Pancreas (tissue), 10 donors: Measurements from ENCODE around the gene ST8SIA6. TPM values are rescaled to one million over a fixed set of nuclear protein-coding genes. Genes with fewer than 3 reads are reported as not detected.

Experiments
- ATAC-seq, 4 donors: fragments of 200-7000 bp; cut with Tn5 transposase; one replicate each; pipeline versions ENCODE4 v1.8.0 to v1.9.1; 2020; ENCODE audit warnings: mild to moderate bottlenecking in 4 of 4, moderate library complexity in 4 of 4
- DNase-seq, 6 donors: peaks; one replicate each; pipeline ENCODE4 v3.0.0-alpha.2; 2020
- FAIRE-seq: peaks from 2 replicates; lab custom pipeline; 2012; peaks lifted over from hg19 to GRCh38; lab: Jason Lieb, UNC
- H3K27ac ChIP-seq, 4 donors: fragments of 200-600 bp; sonication (generic); 1 replicate in 3 of 4; 2 replicates in 1 of 4; pipeline versions ENCODE4 v1.5.0 to v1.8.0; 2020
- H3K27me3 ChIP-seq, 4 donors: fragments of 200-600 bp; one replicate each; pipeline ENCODE4 v1.8.0; 2021
- H3K36me3 ChIP-seq, 3 donors: fragments of 200-600 bp; sonication (generic) in 1 of 3; one replicate each; pipeline versions ENCODE4 v1.5.0 to v1.8.0; 2020 to 2021
- H3K4me1 ChIP-seq, 3 donors: fragments of 200-600 bp; one replicate each; pipeline ENCODE4 v1.8.0; 2021
- H3K4me3 ChIP-seq, 4 donors: fragments of 200-600 bp; sonication (generic) in 2 of 4; one replicate each; pipeline versions ENCODE4 v1.5.0 to v1.8.0; 2020 to 2021
- H3K9me3 ChIP-seq, 4 donors: fragments of 200-600 bp; one replicate each; pipeline ENCODE4 v1.8.0; 2021
- WGBS, 2 donors: extraction: QIAGEN DNeasy Blood & Tissue Kit; methylation state at CpG; one replicate each; pipeline ENCODE4 v1.1.7; 2013; 5-methylcytosine and 5-hydroxymethylcytosine counted together
- intact Hi-C, 3 donors: fragments of 100-400 bp; cut with DNase I; formaldehyde crosslinking; loops; one replicate each; pipeline versions ENCODE4 v1.11.1 to v1.14.2; 2022
- polyA plus RNA-seq, 2 donors: library from polyadenylated mRNA; stranded (reverse); fragments of 200-250 nt; gene quantifications; one replicate each; pipeline ENCODE4 v1.2.3, GENCODE V29; 2013
- total RNA-seq, 6 donors: library from RNA; stranded (reverse); fragmentation: NEBNext Ultra II Directional in 4 of 6; extraction: Animal tissue kit (Norgen Biotek cat#: 25700) in 4 of 6; gene quantifications; one replicate each; pipeline versions ENCODE4 v1.2.1 to v1.2.4, GENCODE V29; 2021 to 2023
- TF ChIP-seq, protein P1 (sequence below), 4 donors: fragments of 200-600 bp; sonication (generic) in 3 of 4; IDR thresholded peaks; one replicate each; pipeline versions ENCODE4 v1.5.0 to v1.8.0; 2021; ENCODE audit warnings: antibody characterized with exemption in 4 of 4
- donor health status: healthy with polysubstance abuse.
- donor health status: DM: no; HTN: no; CAD: no; lungs with moderate emphysema.
- donor health status: DM: no; HTN: no; CAD: no.
- donor health status: control.
- donor health status: control.
- donor health status: Bipolar disorder and iron deficiency.
- donor health status: DM: yes; HTN: yes; CAD: no.
- donor health status: DM: no; HTN: no; CAD: no.
- donor health status: DM: no; HTN: no; CAD: no.
- donor health status: DM: yes; HTN: yes; CAD: no.

The ST8SIA6 gene
- total and polyA plus RNA-seq, 8 donors = 0.08 to 0.15 (median 0.12) TPM; not detected in 4

DNA sequence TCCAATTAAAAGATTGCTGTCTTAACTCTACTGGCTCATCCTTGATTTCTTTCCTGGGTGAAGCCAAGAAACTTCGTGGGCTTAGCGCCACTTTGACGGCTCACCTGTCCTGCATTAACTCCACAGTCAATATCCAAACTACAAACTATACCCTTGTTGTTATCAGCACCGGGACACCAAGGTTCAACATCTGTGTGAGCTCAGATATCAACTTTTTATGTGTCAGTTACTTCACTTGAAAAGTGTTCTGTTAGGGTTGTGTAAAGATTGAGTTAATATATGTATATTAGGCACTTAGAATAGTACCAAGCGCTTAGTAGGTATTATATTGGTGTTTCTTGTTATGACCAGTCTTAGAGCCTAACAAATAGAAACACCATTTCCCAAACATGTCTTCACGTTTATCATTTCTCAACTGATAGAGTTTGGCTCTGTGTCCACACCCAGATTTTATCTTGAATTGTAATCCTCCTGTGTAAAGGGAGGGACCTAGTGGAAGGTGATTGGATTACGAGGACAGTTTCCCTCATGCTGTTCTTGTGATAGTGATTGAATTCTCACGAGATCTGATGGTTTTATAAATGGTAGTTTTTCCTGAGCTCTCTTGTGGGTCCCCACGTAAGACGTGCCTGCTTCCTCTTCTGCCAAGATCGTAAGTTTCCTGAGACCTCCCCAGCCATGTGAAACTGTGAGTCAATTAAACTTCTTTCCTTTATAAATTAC, 19.0 kb upstream of the ST8SIA6 start:
- intact Hi-C loops = no loop called here
- Histone ChIP-seq H3K4me1 (no peaks in the 10 kb centered on the region), H3K36me3 (no peaks in the 10 kb centered on the region), H3K9me3 (no peaks in the 10 kb centered on the region), H3K27me3 (no peaks in the 10 kb centered on the region), H3K27ac (no peak overlapping the region), H3K4me3 (no peak overlapping the region)
- TF ChIP-seq, protein P1, sequence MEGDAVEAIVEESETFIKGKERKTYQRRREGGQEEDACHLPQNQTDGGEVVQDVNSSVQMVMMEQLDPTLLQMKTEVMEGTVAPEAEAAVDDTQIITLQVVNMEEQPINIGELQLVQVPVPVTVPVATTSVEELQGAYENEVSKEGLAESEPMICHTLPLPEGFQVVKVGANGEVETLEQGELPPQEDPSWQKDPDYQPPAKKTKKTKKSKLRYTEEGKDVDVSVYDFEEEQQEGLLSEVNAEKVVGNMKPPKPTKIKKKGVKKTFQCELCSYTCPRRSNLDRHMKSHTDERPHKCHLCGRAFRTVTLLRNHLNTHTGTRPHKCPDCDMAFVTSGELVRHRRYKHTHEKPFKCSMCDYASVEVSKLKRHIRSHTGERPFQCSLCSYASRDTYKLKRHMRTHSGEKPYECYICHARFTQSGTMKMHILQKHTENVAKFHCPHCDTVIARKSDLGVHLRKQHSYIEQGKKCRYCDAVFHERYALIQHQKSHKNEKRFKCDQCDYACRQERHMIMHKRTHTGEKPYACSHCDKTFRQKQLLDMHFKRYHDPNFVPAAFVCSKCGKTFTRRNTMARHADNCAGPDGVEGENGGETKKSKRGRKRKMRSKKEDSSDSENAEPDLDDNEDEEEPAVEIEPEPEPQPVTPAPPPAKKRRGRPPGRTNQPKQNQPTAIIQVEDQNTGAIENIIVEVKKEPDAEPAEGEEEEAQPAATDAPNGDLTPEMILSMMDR (IDR thresholded peaks at IDR 0.05) = no peak
- 38 to 46% methylated on average over 11 of the region's 11 CpGs for WGBS, 2 donors
- ATAC-seq (no peak), FAIRE-seq (no peak), DNase-seq (no peak)

DNA sequence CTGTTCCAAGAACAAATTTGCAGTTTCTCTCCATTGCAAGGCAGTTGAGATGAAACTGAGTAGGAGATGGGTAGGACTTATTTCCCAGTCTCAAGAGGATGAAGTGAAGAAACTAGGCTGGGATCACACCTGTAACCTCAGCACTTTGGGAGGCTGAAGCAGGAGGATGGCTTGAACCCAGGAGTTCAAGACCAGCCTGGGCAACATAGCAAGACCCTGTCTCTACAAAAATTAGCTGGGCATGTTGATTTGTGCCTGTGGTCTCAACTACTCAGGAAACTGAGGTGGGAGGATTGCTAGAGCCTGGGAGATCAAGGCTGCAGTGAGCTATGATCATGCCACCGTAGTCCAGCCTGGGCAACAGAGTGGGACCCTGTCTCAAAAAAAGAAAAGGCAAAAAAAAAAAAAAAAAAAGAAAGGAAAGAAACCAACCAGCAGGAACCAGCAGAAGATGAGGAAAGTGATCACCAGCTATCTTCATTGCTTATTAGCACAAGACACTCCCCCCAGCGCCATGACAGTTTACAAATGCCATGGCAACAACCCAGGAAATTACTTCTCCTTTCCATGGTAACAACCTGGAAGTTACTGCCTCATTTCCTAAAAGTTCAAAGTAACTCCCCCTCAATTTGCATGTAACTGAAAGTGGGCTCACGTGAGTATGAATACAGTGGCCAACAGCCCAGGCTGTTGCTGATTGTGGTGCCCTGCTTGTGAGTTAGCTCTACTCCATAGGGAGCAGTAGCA, 18.3 kb upstream of the ST8SIA6 start:
- DNase-seq (no peak), ATAC-seq (no peak), FAIRE-seq (no peak)
- Histone ChIP-seq H3K4me1 (no peaks in the 10 kb centered on the region), H3K36me3 (no peaks in the 10 kb centered on the region), H3K27ac (no peak overlapping the region), H3K9me3 (no peaks in the 10 kb centered on the region), H3K27me3 (no peaks in the 10 kb centered on the region), H3K4me3 (no peak overlapping the region)
- intact Hi-C loops = no loop called here
- WGBS, 2 donors = 80 to 87% methylated on average over 3 of the region's 3 CpGs
- TF ChIP-seq, protein P1 (IDR thresholded peaks at IDR 0.05) = no peak

DNA sequence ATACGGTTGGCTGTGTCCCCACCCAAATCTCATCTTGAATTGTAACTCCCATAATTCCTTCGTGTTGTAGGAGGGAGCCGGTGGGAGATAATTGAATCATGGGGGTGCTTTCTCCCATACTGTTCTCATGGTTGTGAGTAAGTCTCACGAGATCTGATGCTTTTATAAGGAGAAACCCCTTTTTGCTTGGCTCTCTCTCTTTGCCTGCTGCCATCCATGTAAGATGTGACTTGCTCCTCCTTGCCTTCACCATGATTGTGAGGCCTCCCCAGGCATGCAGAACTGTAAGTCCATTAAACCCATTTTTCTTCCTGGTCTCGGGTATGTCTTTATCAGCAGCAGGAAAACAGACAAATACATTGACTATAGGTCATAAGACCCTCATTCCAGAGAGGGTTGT, 15.9 kb upstream of the ST8SIA6 start:
- ATAC-seq (no peak), FAIRE-seq (no peak), DNase-seq (no peak)
- TF ChIP-seq, protein P1 (IDR thresholded peaks at IDR 0.05) = no peak
- Histone ChIP-seq H3K27ac (no peak overlapping the region), H3K36me3 (no peaks in the 10 kb centered on the region), H3K4me1 (no peaks in the 10 kb centered on the region), H3K4me3 (no peak overlapping the region), H3K9me3 (no peaks in the 10 kb centered on the region), H3K27me3 (no peaks in the 10 kb centered on the region)
- 81 to 84% methylated on average over 5 of the region's 5 CpGs for WGBS, 2 donors
- intact Hi-C loops = no loop called here

DNA sequence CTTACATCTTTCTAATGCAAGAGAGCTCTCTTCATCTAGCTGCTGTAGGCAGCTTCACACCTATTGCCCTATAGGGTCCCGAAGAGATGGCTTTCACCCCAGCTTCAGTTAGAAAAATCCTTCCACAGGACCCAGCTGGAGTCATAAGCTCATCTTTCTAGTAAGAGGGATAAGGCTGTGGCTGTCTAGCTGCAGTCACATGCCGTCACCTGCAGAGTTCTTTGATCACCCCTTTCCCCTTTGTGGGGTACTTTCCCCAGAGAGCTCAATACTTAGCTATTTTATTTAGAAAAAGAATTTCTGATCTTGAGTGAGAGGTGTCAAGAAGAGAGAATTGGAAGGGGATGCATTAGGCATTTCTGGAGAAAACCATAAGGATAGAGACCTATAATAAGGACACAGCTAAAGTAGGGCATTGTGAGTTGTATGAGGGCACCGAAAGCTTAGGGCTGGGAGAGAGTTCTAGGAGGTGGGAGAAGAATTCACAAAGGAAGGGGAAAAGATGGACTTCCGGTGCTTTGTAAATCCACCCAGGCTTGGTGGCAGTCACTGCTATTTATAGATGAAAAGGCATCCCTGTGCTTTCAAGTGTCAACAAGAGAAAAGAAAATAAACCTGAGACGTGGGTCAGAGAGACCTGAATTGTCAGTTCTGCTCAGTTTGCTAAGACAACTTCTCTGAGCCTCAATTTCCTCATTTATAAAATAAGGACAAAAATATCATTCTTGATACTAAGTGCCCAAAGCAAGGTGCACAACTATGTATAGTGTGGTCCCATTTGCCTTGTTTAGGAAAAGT, 11.1 kb upstream of the ST8SIA6 start:
- Histone ChIP-seq H3K4me3 (no peak overlapping the region), H3K9me3 (no peaks in the 10 kb centered on the region), H3K4me1 (no peaks in the 10 kb centered on the region), H3K36me3 (no peaks in the 10 kb centered on the region), H3K27ac (no peak overlapping the region), H3K27me3 (no peaks in the 10 kb centered on the region)
- FAIRE-seq (no peak), DNase-seq (no peak), ATAC-seq (no peak)
- TF ChIP-seq, protein P1 (IDR thresholded peaks at IDR 0.05) = no peak
- intact Hi-C loops = no loop called here
- WGBS, 2 donors = 56 to 64% methylated on average over 5 of the region's 5 CpGs
